ENCODE results near the gene CYP3A5.

DNA sequence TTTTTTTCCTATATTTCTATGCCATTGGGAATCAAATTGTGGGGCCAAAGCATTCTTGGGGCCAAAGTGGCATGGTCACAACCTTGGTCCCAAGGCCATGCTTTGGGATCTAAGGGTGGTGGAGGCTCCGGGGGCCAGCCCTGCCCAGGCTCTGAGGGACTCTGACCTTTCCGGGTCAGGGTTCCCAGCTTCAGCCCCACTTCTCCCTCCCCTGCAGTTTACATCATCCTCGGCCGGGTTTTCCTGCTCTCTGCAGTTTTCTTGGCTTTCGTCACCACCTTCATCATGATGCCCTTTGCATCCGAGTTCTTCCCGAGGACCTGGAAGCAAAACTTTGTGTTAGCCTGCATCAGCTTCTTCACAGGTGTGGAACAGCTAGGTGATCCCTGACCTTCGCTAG, 73.3 kb downstream of the CYP3A5 start:
- TF ChIP-seq EZH2 (IDR thresholded peaks at IDR 0.05; ENCODE audit: low read length, unreplicated experiment) (no peak), EZH2phosphoT487 (IDR thresholded peaks at IDR 0.05; ENCODE audit: borderline replicate concordance, low read length) (no peak)
- TF ChIP-seq, protein P1, sequence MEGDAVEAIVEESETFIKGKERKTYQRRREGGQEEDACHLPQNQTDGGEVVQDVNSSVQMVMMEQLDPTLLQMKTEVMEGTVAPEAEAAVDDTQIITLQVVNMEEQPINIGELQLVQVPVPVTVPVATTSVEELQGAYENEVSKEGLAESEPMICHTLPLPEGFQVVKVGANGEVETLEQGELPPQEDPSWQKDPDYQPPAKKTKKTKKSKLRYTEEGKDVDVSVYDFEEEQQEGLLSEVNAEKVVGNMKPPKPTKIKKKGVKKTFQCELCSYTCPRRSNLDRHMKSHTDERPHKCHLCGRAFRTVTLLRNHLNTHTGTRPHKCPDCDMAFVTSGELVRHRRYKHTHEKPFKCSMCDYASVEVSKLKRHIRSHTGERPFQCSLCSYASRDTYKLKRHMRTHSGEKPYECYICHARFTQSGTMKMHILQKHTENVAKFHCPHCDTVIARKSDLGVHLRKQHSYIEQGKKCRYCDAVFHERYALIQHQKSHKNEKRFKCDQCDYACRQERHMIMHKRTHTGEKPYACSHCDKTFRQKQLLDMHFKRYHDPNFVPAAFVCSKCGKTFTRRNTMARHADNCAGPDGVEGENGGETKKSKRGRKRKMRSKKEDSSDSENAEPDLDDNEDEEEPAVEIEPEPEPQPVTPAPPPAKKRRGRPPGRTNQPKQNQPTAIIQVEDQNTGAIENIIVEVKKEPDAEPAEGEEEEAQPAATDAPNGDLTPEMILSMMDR (conservative IDR thresholded peaks at IDR 0.05; ENCODE audit: low read depth, low read length) = no peak

All from PC-3 (cell line).